ENCODE results near the gene MST1R.

MST1R gene

GRCh38 chr3:49867400-49867799 lies 36.3 kb downstream of the MST1R start (continued):
- TF ChIP-seq ZC3H10 (CRISPR knock-in tag; IDR thresholded peaks at IDR 0.05) (no peak), OSR1 (CRISPR knock-in tag; IDR thresholded peaks at IDR 0.05) (no peak), ISL1 (CRISPR knock-in tag; IDR thresholded peaks at IDR 0.05) (no peak), BACH2 (CRISPR knock-in tag; IDR thresholded peaks at IDR 0.05; ENCODE audit: borderline replicate concordance) (no peak)

GRCh38 chr3:49865198-49865784 lies 38.4 kb downstream of the MST1R start:
- ATAC-seq = no peak
- TF ChIP-seq ESRRG (CRISPR knock-in tag; IDR thresholded peaks at IDR 0.05) (no peak), PATZ1 (CRISPR knock-in tag; IDR thresholded peaks at IDR 0.05; ENCODE audit: borderline replicate concordance) (no peak), TOX (CRISPR knock-in tag; IDR thresholded peaks at IDR 0.05; ENCODE audit: borderline replicate concordance) (no peak), ZFP30 (CRISPR knock-in tag; IDR thresholded peaks at IDR 0.05) (no peak), POU6F1 (CRISPR knock-in tag; IDR thresholded peaks at IDR 0.05; ENCODE audit: borderline replicate concordance, low read depth) (no peak), ZNF8 (CRISPR knock-in tag; IDR thresholded peaks at IDR 0.05) (no peak), TCF4 (CRISPR knock-in tag; IDR thresholded peaks at IDR 0.05; ENCODE audit: borderline replicate concordance) (no peak), CSDC2 (CRISPR knock-in tag; IDR thresholded peaks at IDR 0.05) (no peak), TSHZ2 (CRISPR knock-in tag; IDR thresholded peaks at IDR 0.05) (no peak), GLIS3 (CRISPR knock-in tag; IDR thresholded peaks at IDR 0.05) (no peak), ZNF565 (CRISPR knock-in tag; conservative IDR thresholded peaks at IDR 0.05; ENCODE audit: low read depth) (no peak), ISL1 (CRISPR knock-in tag; IDR thresholded peaks at IDR 0.05) (no peak)

- TF ChIP-seq CSDC2 (CRISPR knock-in tag; IDR thresholded peaks at IDR 0.05) (no peak), ZNF565 (CRISPR knock-in tag; conservative IDR thresholded peaks at IDR 0.05; ENCODE audit: low read depth) (no peak), ZNF8 (CRISPR knock-in tag; IDR thresholded peaks at IDR 0.05) (no peak), TSHZ2 (CRISPR knock-in tag; IDR thresholded peaks at IDR 0.05) (no peak), ZFP3 (CRISPR knock-in tag; IDR thresholded peaks at IDR 0.05) (no peak), ZNF70 (CRISPR knock-in tag; IDR thresholded peaks at IDR 0.05) (no peak), ZC3H10 (CRISPR knock-in tag; IDR thresholded peaks at IDR 0.05) (no peak), POU6F1 (CRISPR knock-in tag; IDR thresholded peaks at IDR 0.05; ENCODE audit: borderline replicate concordance, low read depth) (no peak), CREB5 (CRISPR knock-in tag; IDR thresholded peaks at IDR 0.05; ENCODE audit: low read depth) (no peak)
- no peak for ATAC-seq
Observed at GRCh38 chr3:49864505-49864904, 39.2 kb downstream of the MST1R start.
